GM19328 (cell line): ENCODE measurements around the gene PEX14.
"Not testable (repeated sequence)": the region's sequence is repeated elsewhere in the genome, so short reads cannot be mapped to it uniquely, and the experiment has no call there.

ENCODE experiments used
- ATAC-seq: cut with Tn5 transposase; IDR thresholded peaks from one replicate; pipeline ENCODE4 v1.9.1; 2021; ENCODE audit warnings: mild to moderate bottlenecking, moderate library complexity; ENCODE audit not compliant: unreplicated experiment

PEX14 gene

GRCh38 chr1:10494418-10494753 lies 19.6 kb downstream of the PEX14 start:
- no peak for ATAC-seq

- ATAC-seq: peak; percentile 65
Measured at GRCh38 chr1:10494754-10495474, 20.2 kb downstream of the PEX14 start.

- no peak for ATAC-seq
Measured at GRCh38 chr1:10495475-10495817, 20.7 kb downstream of the PEX14 start.

DNA sequence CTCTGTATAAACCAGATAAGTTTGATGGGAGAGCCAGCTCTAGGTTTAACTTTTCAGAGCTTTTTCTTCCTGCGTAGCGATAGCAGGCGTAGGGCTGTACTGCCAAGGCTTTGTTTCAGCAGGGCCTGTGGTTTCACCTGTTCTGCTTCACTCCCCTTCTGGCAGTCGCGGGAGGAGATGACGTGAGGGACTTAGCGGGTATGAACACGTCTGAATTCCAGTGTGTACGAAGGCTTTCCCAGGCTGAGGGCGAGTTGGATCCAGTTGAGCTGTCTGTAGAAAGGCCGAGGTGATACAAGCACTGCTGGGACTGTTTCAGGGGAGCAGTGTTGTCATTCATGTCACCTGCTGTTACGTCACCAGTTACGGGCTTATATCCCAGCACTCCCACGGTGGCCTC lies 21.2 kb downstream of the PEX14 start:
- ATAC-seq: no peak

DNA sequence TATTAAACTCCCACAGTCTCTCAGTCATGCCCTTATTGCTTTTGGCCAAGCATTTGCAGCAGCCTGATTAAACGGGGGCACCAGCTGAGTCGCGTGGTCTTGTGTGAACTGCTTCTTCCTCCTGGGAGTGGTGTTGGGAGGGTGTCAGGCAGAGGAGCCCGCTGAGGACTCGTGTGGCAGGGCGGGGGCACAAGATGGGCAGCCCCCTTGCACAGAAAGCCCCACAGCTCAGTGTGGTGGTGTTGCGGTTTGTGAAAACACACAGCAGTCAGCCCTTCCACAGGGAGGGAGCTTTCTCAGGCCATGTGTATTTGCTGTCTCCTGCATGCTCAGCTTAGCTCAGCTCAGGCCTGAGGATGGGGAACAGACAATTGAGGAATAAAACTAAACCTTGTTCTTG lies 22.4 kb downstream of the PEX14 start:
- ATAC-seq: no peak

DNA sequence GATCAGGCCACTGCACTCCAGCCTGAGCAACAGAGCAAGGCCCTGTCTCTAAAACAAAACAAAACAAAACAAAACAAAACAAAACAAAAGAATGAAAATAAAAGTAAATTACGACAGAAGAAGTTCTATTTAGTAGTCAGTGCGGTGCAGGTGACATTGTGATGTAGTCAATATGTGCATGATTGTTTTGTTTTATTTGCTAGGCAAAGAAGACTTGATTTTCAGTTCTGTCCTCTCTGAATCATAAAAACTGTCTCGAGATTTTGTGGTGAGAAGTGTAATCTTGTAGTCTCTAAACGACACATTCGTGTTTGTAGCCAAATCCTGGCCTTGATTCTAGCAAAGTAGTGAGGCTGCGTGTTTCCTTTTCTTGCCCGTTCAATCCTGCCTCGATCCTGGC lies 23.5 kb downstream of the PEX14 start:
- ATAC-seq: no peak

GRCh38 chr1:10502206-10502605 lies 27.5 kb downstream of the PEX14 start:
- no peak for ATAC-seq

DNA sequence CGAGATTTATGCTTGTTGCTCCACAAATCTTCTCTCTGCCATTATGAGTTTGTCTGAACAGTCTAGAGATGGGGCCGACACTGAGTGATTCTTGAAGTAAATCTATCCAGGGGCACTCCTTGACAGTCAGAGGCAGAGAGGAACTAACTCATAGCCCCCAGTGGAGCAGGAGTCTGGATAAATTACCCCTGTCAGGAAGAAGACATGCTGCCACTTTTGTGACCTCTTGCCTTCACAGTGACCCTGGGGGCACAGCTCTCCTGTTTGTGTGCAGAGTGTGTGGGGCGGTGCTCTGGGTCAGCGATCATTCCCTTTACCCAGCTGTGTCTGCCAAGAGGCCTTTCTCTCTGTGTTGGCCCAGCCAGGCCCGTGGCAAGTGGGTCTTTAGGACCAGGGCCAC lies 29.5 kb downstream of the PEX14 start:
- no peak for ATAC-seq

DNA sequence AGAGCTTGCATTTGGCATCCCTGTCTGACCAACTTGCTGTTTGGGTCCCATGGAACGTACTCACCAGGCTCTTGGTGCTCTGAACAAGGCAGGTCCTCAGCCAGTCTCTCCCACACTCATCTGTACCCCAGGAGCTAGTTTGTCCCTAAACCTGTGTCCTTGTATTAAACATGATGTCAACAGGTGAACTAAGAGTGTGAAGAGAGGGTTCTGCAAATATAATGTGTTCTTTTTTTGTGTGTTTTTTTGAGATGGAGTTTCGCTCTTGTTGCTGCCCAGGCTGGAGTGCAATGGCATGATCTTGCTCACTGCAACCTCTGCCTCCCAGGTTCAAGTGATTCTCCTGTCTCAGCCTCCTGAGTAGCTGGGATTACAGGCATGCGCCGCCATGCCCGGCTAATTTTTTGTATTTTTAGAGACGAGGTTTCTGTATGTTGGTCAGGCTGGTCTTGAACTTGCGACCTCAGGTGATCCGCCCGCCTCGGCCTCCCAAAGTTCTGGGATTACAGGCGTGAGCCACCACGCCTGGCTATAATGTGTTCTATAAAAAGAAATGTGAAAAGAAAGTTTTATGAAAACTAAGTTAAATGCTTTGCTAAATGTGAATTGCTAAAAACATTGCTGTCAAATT lies 31.4 kb downstream of the PEX14 start:
- ATAC-seq: not testable (repeated sequence)

DNA sequence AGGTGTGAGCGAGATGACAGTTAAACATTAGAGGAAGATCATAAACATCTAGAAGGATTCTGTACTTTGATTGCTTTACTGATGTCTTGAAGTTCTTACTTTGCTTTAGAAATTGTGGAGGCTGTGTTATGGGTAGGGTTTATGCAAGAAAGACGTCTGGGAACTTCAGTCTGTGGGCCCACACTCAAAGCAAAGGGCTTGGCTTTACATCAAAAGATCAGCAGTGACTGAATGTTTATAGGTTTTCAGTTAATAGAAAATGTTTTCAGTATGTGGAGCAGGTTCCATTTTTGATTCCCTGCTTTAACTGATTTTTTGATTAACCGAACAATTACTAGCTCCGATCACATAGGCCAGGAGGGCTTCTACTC lies 31.9 kb downstream of the PEX14 start:
- no peak for ATAC-seq

DNA sequence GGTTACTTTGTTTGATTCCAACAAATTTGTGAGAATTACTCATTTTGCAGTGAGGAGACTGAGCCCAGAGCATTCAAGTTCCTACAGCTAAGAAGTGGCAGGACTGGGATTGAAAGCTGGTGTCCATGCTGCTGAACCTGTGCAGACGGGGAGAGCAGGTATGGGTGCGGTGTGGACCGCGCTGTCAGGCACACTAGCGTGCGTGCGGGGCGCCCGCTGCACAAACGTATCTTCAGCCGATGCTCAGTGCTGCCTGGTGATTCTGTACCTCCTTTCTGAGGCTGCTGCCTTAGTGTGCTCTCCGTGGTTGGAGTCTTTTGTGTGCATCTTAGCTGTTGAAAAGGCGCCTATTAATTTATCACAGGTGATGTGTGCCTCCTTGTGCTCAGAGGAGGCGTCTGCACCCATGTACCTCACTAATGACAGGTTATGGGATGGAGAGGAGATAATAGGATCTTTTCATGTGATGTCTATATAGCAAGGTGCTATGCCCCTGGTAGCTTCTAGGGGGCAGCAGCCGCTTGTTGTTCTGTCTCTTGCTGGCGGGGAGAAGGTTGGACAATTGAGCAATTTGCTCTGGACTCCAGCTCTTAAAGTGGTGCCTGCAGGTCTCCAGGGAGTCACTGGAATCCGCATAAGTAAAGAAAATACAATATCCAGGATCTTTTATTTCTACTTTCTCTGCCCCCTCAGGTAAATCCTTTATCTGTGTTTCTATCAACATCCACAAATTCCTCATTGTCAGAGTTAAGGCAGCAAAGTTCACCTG lies 32.5 kb downstream of the PEX14 start:
- ATAC-seq: no peak

- ATAC-seq: no peak
Measured at GRCh38 chr1:10508511-10508951, 33.8 kb downstream of the PEX14 start.

DNA sequence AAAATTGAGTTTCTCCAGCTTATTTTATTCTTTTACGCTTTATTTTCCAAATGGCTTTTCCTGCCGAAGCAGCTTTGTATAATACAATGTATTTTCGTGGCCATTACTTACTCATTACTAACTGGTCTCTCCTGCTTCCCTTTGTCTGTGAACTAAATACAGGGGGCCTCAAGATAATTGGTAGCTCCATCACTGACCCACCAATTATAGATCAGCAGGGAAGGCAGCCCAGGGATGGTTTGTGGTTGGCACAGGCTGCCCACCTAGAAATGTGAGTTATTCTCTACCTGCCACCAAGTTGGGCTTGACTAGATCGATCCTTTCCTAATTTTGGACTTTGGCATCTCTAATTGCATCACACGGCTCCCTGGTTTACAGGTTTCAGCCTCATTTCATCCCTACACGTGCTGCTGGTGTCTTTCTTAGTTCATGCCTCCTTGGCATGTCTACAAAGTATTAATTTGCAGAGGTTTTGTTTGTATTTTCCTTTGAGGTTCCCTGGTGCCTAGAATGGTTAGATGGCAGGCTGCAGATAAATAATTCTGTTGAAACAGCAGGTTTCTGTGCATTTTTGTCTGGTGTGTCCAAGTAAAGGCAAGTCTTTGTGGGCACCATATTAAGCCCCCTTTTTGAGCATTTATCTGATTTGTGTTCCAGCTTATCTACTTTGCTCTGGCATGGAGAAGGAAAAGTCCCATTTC lies 35.2 kb downstream of the PEX14 start:
- no peak for ATAC-seq

DNA sequence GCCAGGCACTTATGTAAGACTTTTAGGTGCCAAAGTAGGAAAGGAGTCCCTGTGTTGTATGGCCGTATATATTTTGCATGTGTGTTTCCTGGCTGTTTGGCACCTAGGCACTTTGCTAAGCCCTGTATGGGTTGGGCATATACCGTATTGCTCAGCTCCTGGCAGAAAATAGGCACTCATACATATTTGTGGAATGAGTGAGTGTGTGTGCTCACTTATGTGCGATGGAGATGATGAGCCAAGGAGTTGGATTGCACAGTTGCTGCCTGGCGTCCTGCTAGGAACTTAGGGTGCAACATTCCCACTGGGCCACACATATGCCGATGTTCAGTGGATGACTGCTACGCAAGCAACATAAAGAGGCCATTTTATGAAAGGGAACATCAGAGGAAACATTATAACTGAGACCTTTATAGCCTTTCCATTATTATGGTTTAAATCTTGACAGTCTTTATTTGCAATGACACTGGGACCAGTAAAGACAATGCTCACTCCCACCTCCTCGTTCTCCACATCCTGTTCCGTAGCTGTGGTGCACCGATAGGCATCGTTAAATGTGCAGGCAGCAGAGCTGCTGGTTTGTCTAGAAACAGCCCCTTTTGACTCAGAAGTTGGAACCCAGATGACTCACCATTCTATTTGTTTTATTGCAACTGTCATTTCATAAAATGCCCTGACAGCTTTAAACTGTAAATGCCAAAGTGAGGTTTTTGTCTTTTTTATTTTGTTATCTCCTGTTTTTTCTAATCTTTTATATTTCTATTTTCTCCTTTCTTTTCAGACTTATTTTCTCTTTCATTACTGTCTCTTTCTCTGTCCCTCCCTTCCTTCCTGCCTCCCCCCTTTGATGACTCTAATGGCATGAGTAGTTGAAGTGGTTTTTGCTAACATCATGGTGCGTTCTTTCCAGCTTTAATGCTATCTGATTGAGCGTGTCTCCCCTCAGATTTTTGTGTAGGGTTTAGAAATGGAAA lies 36.1 kb downstream of the PEX14 start:
- ATAC-seq: peak; percentile 78

GRCh38 chr1:10511494-10511885 lies 36.7 kb downstream of the PEX14 start:
- ATAC-seq: no peak

DNA sequence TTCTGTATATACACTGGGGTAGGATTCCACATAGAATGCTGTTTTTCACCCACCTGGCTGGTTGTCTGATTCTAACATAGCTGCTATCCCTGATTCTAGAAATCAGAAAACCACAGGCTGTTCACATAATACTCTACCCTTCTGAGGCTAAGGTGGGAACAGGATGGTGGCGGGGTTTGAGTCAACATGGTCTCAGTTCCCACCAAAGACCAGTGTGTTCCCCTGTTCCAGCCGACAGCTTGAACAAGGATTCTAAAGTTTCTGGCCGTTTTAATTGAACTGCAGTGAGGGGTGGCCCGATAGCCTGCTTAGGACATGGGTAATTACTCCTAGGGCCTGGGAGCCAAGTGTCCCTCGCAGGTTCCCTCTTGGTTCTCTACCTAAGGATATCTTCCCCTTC lies 38.4 kb downstream of the PEX14 start:
- no peak for ATAC-seq

DNA sequence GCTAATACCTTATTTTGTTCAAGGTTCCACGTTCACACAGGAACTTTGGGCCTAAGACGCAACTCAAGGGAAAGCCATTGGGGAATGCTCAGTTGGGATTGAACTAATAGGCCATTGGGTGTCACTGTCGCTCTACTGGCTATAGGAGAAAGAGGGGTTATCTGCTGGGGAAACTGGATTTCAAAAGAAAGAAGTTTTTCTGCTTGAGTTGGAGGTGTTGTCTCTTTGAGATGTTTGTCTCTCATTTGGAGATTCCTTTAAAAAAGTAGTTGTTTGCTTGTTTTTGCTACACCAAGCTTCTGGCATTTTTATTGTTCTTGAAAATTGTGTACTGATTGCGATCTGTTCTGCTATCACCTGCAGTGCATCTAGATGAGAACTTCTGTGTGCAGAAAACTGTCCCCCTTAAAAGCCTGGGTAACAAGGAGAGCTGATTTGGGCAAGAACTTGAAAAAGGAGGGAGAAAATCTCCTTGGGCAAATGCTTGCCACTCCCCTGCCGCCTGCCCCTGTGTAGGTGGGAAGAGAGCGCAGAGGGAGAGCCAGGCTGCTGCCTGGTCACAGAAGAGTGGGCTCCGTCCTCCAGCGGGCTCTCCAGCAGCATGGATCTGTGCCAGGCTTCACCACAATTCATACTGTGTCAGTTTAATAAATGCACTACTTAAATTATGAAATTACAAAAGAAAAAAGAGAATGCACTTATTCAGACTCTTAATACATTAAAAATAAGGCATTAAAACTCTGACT lies 39.9 kb downstream of the PEX14 start:
- no peak for ATAC-seq

- ATAC-seq: no peak
Measured at GRCh38 chr1:10515301-10515975, 40.7 kb downstream of the PEX14 start.
